ENCODE data around the gene SUN1.
"Not testable (repeated sequence)": the region's sequence is repeated elsewhere in the genome, so short reads cannot be mapped to it uniquely, and the experiment has no call there.

Gene SUN1

GRCh38 chr7:857661-858060 is 25.4 kb downstream of the SUN1 start:
- DNase-seq: no peak

DNA sequence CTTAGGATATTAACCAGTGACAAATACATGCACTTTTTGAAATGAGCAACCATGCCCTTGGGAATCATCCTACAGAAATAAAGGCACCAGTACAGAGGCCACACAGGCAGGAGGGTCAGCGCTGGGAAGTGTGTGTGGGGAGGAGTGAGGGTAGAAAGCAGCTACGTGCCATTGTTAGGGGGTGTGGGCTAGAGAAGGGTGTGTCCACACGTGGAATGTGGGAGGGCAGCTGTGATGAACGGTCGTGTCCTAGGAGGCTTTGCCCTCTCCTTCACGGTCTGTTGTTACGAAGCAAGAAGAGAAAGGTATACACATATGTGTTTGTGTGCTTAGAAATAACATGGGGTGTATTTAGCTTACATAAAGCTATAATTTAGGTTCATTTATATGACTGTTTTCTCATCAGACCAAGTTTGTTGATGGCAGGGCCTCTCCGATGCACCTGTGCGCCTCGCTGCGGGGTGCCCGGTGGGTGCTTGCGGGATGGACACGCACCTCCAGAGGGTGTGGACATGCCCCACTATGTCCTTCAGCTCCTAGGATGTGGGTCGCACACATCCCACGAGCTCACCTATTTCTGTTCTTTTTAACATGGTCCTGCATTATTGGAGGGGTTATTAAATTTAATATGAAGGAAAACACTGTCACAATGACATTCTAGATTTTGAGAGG is 27.2 kb downstream of the SUN1 start:
- no peak for DNase-seq

GRCh38 chr7:860149-860548 is 27.9 kb downstream of the SUN1 start:
- no peak for DNase-seq

GRCh38 chr7:861222-861621 is 28.9 kb downstream of the SUN1 start:
- no peak for DNase-seq

GRCh38 chr7:862157-862556 is 29.9 kb downstream of the SUN1 start:
- no peak for DNase-seq

DNA sequence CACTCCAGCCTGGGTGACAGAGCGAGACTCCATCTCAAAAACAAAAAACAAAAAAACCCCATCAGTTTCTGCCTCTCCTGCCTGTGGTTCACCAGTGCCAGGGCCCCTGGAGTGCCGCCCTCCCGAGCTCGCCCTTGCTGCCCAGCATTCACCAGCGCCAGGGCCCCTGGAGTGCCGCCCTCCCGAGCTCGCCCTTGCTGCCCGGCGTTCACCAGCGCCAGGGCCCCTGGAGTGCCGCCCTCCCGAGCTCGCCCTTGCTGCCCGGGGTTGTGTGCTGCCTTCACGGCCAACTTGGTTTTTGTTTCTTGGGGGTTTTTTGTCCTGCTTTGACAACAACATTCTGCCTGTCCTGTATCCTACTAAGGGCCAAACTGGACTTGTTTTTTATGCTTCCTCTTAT is 30.8 kb downstream of the SUN1 start:
- DNase-seq: no peak

DNA sequence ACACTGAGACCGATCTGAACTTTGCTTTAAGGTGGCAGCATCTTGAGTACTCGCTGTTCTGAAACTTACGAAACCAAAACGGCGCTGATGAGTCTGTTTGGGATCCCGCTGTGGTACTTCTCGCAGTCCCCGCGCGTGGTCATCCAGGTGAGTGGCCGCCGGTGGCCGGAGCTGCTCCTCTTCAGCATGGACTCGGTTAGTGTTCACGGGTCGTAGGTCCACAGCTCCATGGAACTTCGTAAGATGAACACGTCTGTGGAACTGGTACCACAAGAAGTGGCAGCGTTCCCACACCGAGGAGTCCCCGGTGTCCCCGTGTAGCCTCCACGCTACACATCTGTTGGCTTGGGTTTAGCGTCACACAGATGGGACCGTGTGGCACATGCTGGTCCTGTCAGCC is 33.6 kb downstream of the SUN1 start:
- no peak for DNase-seq

DNA sequence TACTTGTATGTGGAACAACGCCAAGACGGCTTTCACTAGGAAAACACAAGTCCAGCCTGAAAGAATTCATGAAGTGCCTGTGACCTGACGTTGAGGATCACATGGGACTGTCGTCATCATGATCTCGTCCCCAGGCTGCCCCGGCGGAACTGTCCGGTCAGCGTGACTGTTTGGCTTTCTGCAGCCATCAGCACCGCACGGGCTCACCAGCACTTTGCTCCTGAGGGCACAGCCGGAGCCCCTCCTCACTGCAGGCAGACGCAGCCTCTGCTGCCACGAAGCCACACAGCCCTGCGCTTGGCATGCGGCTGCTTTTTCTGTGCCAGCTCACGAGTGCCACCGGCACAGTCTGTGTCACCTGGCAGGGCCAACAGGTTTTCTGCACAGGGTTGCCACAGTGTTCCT is 34.7 kb downstream of the SUN1 start:
- DNase-seq: no peak

DNA sequence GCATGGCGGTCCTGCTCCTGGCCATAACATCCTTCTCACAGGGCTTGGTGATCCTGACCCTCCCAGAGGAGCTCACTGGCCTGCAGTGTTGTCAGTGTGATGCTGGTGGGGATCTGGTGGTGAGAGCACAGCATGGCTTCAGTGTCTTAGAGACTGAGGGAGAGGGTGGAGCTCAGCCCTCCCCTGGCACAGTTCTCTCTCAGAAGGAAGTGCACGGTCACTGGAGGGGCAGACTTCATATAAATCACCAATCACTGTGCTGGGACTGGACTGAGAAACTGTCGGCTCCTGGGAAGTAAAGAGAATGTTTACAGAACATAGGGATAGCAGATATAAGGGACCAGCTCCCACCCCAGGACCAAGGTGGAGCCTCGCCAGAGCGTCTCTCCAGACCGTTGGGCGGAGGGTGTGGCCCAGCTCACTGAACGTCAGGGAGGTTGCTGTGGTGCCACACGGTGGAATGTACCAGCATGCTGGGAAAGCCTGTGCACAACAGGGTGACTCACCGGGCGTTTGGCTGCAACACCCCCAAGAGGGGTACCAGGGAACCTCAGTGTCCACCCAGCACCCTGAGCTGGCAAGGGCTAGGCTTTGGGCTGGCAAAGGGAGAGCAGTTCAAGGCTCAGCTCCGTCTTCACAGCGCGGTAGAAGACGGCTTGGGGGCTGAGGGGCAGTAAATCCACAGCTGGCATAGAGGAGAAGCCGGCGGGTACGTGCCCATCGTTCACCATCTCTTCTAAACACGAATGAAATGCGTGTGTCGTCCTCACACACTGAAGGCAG is 35.3 kb downstream of the SUN1 start:
- DNase-seq: no peak

DNA sequence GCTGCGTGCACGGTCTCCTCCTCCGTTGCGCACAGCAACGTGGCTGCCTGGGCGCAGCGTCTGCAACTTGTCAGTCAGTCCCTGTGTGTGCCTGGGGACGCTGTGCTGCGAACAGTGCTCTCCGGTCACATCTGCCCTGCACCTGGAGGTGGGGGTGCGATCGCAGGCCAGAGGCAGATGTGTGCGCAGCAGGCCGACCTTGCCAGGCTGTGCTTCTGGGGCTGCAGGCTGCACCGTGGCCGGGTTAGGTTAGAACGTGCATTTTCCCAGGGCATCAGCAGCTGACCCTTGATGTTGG is 35.9 kb downstream of the SUN1 start:
- no peak for DNase-seq

DNA sequence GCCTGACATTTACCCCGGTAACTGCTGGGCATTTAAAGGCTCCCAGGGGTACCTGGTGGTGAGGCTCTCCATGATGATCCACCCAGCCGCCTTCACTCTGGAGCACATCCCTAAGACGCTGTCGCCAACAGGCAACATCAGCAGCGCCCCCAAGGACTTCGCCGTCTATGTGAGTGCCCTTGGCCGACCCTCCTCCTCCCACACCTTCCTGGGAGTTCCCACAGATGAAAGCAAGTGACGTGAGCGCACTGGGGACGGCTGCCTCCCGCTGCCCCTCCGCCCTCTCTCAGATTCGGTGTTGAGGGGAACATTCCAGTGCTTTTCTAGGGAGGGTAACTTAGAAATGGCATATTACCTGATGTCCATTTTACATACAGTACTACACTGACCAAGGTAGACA is 37.1 kb downstream of the SUN1 start:
- no peak for DNase-seq

GRCh38 chr7:871900-872537 is 39.7 kb downstream of the SUN1 start:
- no peak for DNase-seq

- not testable (repeated sequence) for DNase-seq
These were observed 40.4 kb downstream of the SUN1 start for GRCh38 chr7:872685-873084.

GRCh38 chr7:873367-874002 is 41.2 kb downstream of the SUN1 start:
- peak; percentile 84 for DNase-seq

DNA sequence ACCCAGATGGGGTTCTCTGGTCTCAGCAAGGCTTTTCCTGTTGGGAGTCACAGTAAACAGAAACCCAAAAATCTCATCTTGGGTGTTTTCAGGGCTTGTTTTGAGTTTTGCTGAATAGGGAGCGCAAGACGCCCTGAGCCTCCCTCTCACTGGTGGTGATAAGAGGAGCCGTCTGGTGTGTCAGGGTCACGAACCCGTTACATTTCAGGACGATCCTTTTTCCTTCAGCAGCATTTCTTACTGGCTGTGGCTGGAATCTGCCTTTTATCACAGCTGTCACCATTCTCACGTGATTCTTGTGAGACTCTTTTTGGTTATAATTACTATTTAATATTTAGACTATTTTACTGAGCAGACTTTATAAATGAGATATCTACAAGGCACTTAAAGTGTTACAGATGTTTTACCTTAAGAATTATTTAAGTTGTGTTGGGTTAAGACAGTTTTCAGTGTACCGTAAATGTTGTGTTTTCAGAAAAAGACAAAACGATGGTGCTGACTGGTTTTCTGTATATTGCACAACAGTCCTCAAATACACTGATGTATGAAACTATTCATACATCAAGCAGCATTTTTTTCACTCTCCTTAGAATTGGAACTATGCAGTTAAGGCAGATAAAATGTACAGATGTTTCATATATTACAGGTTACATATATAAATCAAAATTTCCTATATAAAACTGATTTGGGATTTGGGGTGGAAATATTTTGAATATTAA is 41.9 kb downstream of the SUN1 start:
- no peak for DNase-seq

DNA sequence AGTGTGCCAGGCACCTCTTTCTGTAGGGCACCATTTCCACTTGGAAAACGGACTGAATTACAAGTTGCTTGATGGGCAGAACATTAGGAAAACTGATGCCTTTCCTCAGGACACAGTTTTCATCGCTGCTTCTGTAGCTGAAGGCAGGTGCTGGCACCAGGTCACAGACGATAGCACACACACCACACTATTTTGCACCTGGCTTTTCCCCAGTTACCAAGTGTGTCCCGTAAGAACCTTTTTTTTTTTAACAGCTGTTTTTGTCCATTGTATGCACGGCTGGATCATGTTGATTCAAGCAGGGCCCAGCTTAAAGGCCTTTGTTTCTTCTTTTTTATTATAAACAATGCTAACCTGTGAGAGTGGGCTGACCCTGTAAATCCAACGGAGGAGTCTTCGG is 42.8 kb downstream of the SUN1 start:
- DNase-seq: no peak

DNA sequence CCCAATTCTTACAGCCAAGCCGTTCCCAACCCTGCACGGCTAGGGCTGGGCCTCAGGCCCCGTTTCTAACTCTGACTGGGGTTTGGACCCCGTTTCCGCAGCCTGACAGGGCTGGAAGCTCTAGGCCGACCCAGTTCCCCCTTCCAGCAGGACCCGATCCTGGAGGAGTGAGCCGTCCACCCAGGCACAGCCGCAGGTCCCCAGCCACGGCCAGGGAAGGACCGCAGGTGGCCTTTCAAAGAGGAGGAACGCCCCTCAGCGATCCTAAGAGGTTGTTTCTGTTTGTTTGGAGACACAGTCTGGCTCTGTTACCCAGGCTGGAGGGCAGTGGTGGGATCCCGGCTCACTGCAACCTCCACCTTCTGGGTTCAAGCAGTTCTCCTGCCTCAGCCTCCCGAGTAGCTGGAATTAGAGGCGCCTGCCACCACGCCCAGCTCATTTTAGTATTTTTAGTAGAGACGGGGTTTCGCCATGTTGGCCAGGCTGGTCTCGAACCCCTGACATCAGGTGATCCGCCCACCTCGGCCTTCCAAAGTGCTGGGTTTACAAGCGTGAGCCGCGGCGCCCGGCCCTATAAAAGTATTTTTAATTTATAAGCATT is 43.3 kb downstream of the SUN1 start:
- DNase-seq: no peak

DNA sequence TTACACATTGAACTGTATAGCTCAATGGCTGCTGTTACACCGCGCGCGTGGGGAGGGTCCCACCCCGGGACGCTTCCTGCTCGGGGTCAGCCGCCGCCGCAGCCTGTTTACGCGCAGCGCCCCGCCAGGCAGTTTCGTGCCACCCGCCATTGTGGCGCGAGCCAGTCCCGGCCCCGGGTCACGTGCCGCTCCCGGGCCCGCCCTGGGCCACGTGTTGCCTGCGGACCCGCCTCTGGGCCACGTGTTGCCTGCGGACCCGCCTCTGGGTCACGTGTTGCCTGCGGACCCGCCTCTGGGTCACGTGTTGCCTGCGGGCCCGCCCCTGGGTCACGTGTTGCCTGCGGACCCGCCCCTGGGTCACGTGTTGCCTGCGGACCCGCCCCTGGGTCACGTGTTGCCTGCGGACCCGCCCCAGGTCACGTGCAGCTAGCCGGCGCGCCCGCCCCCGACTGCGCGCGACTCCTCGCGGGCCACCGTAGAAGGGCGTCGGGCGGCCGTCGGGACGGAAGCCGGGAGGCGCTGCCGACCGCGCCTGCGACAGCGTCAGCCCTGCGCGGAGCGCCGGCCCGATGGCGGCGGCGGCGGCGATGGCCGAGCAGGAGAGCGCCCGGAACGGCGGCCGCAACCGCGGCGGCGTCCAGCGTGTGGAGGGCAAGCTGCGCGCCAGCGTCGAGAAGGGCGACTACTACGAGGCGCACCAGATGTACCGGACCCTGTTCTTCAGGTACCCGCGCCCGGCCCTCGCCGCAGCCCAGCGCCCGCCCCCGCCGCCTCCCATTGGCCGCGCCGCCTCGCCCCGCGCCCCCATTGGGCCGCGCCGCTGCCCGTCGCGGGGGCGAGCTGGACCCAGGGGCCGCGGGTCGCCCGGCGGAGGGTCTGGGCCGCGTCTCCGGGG is 44.0 kb downstream of the SUN1 start, which contains the start of gene GET4:
Gene GET4 (plus strand): TSS at position 478 of the 895 bp plus-strand sequence. CDS start 92 bp downstream, at position 570.
- DNase-seq: peak; percentile 99

- peak; percentile 21 for DNase-seq
These were observed 44.7 kb downstream of the SUN1 start for GRCh38 chr7:876972-877311.

DNA sequence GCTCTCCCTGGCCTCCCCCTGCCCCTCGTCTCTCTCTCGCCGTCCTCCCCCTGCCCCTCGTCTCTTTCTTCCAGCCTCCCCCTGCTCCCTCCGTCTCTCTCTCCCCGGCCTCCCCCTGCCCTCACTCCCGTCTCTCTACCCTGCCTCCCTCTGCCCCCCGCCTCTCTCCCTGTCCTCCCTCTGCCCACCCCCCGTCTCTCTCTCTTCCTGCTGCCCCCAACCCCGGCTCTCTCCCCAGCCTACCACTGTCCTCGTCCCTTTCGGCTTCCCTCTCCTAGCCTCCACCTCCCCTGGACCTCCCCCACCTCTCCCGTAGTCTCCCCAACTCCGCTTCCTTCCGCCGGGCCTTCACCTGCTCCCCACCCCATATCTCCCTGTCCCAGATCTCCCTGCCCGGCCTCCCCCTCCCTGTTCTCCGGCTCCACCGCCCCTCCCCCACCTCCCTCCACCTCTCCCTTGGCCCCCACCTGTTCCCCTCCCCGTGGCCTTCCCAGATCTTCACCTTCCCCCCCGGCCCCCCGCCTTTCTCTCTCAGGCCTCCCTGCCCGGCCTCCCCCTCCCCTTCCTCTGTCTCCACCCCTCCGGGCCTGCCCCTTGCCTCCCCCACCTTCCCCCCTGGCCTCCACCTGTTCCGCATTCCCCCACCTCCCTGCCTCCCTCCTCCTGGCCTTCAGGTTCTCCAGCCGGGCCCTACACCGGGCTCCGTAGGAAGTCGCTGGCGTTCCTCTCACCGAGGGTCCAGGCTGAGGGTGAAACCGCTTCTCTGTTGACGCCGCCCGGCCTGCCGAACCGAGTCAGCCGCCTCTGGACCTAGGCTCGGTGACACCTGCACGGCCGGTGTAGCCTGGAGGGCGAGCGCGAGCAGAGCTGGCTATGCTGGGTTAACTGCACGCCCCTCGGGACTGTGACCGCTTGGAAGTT is 45.3 kb downstream of the SUN1 start:
- DNase-seq: no peak

- no peak for DNase-seq
These were observed 46.8 kb downstream of the SUN1 start for GRCh38 chr7:879093-879492.

All from activated CD4-positive, alpha-beta T cell treated with anti-CD3 and anti-CD28 coated beads, Interleukin-2, amount 50 U/mL, for 16 hours (primary cell).